GM19099 (cell line): ENCODE results near the gene DLK1.

Experiments
- POLR2A ChIP-seq: IDR thresholded peaks from 3 replicates; pipeline ENCODE4 v1.6.1; 2011; ENCODE audit warnings: low read depth; ENCODE audit not compliant: insufficient read length; ENCODE audit errors: extremely low read depth

Gene DLK1

DNA sequence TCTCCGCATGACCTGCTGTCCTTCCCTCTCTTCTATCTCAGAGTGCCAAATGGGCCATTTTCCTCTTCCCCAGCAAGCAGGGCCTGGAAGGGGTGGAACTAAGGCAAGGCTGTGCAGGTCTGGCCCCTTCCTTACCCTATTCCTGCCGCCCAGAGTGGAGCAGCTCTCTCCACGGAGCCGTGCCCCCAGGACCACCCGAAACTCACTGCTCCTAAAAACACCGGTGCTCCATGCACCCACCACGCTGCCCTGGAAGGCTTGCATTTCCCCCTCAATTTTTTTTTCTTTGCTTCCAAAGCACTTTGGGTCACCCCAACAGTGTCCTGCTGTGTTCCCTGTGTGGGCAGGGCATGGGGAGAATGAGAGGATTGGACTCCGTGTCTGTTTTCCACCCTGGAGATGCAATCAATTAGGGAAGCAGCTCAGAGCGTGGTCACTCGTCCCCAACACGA lies 50.7 kb downstream of the DLK1 start:
- no peak for TF ChIP-seq POLR2A

DNA sequence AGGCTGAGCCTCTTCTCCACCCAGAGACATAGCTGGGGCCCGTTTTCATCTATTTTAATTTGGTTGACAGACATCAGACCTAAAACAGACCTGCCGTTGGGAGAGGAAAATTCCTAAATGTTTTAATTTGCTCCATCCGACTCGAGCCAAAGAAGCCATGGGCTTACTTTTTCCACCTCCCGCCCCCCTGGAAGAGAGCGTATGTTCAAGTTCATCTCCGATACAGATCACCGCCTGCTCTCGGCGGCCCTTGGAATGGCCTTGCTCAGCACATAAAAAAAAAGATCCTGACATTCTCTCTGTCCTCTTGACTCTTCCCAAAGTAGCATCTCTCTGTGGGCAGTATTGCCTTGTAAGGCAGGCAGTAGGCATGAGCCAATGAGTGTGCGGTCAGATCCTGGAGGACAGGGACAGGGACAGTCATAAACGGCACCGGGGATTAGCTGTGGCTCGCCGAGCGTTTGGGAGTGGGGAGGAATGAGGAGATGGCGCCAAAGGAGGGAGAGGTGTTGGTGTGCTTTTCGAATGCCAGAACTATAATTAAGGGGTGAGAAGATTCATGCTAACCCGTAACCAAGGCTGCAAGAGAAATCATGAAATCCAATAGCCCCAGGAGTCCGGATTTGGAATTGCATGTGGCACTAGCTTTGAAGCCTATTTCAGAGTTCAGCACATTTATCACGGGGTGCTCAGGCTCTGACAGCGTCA lies 51.3 kb downstream of the DLK1 start:
- TF ChIP-seq POLR2A = no peak

DNA sequence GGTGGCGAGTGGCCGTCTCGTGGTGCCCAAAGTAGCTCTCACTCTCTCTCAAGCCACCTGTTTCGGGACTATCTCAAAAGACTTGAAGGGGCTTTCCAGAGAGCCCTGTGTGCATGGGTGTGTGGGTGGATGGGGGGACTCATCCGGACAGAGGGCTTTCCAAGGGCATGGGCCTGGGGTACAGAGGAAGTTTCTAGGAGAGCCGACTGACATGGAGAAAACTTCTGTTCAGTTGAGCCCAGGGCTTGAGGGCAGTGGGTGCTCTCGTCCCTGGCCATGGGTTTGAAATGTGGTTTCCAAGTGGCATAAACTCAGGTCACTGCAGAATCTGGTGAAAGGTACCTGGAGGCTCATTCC lies 51.8 kb downstream of the DLK1 start:
- TF ChIP-seq POLR2A = no peak

DNA sequence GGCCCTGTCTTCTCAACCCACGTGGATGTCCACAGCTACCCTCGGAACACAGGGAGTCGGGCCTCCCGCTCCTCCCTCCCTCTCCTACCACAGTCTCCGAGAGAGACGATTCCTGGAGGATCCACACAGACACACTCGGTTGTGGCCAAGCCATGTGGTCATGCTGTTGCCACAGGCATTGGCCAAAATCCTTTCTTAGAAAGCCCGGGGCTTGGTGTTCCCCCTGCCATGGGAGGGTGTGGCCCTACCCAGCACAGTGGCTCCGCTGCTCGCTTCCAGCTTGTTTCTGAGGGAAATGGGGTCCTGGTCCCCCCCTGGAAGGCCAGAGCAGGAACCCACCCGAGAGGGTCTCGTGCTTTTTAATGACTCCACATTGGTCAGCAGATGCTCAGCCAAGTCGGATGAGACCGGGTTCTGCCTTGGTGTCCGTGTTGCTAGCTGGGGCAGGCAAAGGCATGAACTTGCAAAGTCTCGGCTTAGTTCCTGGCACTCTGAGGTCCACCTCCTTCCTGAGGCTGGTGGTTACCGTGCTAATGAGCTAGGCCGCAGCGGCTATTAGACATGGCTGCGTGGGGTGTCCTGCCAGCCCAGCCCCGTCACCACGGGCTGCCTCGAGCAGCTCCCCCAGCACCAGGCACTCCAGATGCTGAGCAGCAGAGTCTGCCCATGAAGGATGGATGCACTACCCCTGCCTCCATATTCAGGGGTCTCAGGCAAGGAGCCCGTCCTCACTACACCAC lies 52.4 kb downstream of the DLK1 start:
- no peak for TF ChIP-seq POLR2A

DNA sequence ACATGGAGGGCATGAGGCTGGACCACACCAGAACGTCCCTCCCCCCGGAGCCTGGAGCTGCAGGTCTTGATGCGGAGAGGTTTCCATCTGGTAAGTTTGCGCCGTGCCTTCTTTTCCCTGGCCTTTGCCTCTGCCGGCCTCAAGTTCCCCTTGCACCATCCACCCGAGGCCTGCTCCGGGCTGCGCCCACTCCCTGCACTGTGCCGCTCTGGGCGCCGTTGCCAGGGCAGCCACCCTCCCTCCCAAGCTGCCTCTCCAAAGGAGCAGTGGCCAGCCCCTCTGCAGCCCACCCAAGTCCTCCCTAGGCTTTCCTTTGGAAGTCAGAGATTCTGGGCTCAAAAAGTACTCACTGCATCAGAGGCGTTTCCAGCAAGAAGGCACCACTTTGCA lies 53.0 kb downstream of the DLK1 start:
- no peak for TF ChIP-seq POLR2A

DNA sequence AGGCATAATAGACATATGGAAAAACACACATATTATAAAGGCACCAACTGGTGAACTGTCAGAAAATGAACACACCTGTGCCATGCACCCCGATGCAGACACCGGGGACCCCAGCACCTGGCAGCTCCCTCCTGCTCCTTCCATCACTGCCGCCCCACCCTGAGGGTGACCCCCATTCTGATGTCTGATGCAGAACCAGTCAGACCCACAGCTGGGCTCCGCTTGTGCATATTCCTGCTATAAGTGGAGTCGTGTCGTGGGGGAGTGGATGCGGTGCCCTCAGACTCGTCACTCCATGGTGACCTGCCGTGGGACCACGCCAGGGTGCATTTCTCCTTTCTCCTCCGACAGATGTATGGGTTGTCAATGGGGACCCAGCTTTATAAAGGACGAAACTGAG lies 53.6 kb downstream of the DLK1 start:
- TF ChIP-seq POLR2A = no peak

DNA sequence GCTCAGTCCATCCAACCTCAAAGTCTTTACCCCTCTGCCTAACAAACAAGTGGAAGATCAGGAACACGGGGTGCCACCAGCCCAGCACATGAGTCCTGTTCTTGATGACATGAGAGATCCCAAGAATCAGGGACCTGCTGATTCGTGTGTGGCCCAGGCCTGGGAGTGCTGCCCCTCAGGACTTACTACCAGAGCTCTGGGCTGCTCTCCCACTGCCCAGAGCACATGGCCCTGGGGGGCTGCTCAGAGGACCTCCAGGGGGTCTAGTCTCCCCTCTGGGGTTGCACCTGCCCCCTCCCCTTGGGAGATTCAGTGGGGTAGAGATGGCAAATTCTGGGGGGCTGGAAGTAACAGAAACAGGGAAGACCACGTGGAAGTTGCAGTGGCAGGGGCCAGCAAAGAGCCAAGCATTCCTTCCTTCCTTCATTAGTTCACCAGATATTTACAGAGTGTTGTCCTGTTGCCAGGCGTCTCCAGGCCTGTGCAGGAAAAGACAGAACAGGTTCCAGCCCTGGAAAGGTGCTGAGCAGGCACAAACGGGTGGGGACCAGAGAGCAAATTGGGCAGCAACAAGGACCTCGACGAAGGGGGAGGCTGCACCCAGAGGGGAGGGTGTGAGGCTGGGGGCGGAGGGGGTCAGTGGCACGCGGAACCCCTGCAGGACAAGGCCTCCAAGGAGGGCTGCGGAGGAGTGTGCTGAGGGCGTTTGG lies 54.1 kb downstream of the DLK1 start:
- no peak for TF ChIP-seq POLR2A

DNA sequence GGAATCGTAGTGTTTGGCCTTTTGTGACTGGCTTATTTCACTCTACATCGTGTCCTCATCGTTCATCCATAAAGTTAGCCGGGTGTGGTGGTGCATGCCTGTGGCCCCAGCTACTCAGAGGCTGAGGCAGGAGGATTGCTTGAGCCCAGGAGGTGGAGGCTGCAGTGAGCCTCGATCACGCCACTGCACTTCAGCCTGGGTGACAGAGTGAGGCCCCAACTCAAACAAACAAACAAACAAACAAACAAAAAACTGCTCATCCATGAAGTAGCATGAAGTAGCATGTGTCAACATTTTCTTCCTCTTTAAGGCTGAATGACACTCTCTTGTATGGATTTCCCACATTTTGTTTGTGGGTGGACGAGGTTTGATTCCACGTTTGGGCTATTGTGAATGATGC lies 55.3 kb downstream of the DLK1 start:
- TF ChIP-seq POLR2A = no peak

DNA sequence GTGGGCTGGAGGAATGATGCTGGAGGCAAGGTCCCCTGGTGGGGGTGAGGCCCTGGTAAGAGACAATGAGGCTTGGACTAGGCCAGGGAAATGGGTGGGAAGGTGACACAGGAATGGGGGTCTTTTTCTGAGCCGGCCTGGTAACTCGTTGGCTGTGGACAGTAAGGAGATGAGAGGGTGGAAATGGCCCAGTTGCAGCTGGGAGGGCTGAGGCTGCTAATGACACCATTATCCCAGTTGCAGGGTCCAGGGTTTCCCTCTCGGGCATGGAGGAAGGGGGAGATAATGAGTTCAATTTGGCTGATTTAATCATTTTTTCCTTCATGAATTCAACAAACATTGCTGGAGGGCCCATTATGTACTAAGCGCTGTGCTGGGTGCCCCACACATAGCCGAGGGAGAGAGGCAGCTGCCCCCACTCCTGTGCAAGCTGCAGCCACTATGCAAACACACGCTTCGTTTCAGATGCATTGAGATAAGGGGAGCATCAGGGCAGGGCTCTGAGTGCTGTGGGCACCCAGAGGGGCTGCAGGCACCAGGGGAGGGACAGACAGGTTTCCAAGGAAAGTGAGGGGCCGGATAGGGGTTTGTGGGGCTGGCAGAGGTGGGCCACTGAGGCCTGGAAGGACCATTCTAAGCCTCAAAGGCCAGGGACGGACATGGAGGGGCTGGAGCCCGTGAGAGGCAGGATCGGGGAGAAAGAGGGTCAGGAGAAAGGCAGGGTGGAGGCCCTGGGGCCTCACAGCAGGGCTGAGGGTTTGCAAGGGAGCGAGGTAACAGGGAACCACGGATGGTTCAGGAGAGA lies 56.0 kb downstream of the DLK1 start:
- TF ChIP-seq POLR2A = no peak

DNA sequence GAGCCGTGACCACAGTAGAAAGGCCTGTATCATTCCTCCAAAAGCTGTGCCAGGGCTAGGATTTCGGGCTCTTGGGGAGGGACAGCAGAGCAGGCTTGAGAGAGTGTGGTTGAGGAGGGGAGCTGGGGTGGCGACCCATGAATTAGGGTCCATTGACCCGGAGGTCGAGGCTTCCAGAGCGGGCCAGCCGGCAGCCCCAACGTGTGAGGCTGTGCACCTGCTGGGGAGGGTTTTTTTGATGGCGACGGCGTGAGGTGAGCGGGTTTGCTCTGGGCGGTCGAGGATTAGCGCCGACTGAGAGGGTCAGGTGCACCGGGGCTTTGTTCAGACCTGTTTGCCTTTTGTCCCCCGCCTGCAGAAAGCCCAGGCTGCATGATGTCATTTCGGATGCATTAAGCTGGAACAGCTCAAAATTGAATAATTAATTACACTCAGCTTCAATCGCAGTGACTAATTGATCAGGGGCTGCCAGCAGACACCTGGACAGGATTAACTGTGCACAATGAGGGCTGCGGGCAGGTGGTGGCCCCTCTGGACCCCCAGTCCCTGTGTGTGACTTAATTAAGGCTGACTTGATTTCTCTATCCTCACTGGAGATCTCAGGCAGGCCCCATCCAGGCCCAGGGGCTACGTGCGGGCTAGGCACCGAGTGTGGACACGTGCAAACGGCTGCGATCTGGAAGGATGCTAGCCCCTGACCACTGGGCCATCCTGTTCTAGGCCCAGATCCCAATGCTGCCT lies 57.1 kb downstream of the DLK1 start:
- no peak for TF ChIP-seq POLR2A

DNA sequence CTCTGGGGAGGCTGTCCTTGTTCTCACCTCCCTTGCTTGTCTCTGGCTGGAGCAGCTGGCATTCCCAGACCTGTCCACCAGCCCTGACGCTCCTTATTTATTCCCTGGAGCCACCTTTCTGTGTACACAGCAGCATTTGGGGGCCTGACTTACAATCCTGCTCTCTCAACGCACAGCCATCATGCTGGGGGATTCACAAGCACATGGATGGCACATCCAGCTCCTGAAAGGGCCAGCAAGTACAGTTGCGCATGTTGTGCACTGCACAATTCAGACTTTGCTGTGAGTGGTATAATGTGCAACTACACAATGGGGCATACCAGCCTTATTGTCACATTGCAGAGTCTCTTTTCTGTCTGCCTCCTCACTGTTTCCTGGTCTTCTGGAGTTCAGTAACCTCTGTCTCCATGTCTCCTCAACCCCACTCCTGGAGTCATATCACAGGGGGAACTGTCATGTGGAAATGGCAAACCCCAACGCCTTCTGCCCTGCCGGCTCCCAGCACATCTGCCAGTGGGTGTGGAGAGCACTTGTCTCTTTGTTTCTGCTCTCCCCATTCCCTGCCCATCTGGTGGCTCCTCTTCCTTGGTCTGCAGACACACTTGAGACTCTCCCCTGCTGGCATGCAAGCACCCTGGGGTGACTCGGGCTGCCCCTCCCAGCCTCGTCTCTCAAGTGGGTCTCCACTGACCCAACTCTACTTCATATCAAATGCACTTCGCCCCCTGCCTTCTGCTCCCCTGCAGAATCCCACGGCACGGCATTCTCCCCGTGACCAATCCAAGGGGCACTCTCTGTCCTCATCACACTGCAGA lies 58.0 kb downstream of the DLK1 start:
- TF ChIP-seq POLR2A = no peak

DNA sequence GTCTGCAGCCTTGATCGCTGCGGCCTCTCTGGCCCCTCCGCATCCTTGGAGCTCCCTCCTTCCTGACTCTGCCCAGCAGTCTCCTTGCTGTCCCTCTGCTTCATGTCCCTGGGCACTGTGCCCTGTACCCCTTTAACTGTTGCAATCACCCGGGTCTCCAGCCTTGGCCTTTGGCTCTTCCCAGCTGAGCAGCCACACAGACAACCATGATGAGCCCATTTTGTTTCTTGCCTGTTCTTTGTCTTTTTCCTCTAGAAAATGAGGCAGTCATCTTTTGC lies 58.6 kb downstream of the DLK1 start:
- no peak for TF ChIP-seq POLR2A

DNA sequence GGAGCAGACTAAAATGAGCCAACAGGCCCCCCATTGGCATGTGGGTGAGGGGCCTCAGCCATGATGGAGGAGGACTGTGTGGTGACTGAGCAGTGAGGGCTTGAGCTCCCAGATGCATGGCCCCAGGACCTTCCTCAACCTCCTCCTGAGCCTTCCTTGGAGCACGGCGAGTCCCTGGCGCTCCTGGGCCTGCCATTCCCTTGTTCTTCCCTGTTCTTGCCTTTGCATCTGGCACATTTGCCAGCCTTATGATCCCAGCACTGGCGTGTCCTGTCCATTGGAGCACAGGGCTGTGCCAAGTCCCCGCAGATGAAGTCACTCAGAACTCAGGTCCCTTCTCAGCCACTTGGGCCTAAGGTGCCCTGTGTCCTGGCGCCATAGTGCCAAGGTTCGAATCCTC lies 58.9 kb downstream of the DLK1 start:
- no peak for TF ChIP-seq POLR2A

DNA sequence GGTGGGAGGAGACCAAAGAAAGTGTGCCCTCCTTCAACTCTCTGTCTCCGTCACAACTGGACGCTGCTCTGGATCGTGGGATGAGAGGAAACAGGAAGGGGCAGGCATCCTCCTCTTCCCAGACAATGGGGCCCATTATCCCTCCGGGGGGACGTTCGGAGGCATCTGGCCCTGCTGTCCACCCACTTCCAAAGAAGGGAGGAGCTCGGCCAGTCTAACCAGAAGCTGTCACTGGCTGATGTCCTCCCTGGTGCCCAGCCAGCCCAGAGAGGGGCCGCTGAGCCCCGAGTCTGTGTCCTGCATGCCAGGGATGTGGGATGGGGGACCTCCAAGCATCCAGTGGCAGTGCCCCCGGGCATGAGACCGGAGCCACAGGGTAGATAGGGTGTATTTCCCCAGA lies 59.4 kb downstream of the DLK1 start:
- TF ChIP-seq POLR2A = no peak
